Mucosa of descending colon (tissue), 3 donors: Measurements from ENCODE around the gene ST8SIA4. TPM values are rescaled to one million over a fixed set of nuclear protein-coding genes. Genes with fewer than 3 reads are reported as not detected.

Experiments
- ATAC-seq: fragments of 200-7000 bp; cut with Tn5 transposase; one replicate; pipeline ENCODE4 v1.9.1; 2020; ENCODE audit warnings: mild to moderate bottlenecking, moderate library complexity
- DNase-seq, 3 donors: peaks; one replicate each; pipeline ENCODE4 v3.0.0-alpha.2; 2020
- H3K36me3 ChIP-seq: fragments of 200-600 bp; one replicate; pipeline ENCODE4 v1.8.0; 2021; ENCODE audit warnings: low read depth, mild to moderate bottlenecking
- H3K4me1 ChIP-seq: fragments of 200-600 bp; one replicate; pipeline ENCODE4 v1.8.0; 2021; ENCODE audit warnings: low read depth, mild to moderate bottlenecking
- H3K4me3 ChIP-seq: fragments of 200-600 bp; one replicate; pipeline ENCODE4 v1.8.0; 2021; ENCODE audit warnings: mild to moderate bottlenecking
- H3K9me3 ChIP-seq: fragments of 200-600 bp; one replicate; pipeline ENCODE4 v1.8.0; 2021; ENCODE audit warnings: mild to moderate bottlenecking
- intact Hi-C, 2 donors: fragments of 100-400 bp; cut with DNase I in 1 of 2; cut with micrococcal nuclease in 1 of 2; formaldehyde crosslinking; loops; one replicate each; pipeline versions ENCODE4 v1.11.0 to v1.11.1; 2022; cut with DNase I, micrococcal nuclease
- total RNA-seq, 3 donors: library from RNA; stranded (reverse); fragmentation: NEBNext Ultra II Directional in 2 of 3; extraction: Animal tissue kit (Norgen Biotek cat#: 25700) in 2 of 3; gene quantifications; one replicate each; pipeline versions ENCODE4 v1.2.1 to v1.2.4, GENCODE V29; 2021 to 2023
- TF ChIP-seq, protein P1 (sequence below): fragments of 200-600 bp; IDR thresholded peaks from one replicate; pipeline ENCODE4 v1.8.0; 2022; ENCODE audit warnings: antibody characterized with exemption, mild to moderate bottlenecking
- donor health status: DM: no; HTN: no; CAD: no; lungs with moderate emphysema.
- donor health status: DM: no; HTN: no; CAD: no.
- donor health status: DM: no; HTN: yes; CAD: no.

ST8SIA4 gene
- total RNA-seq, 3 donors from 2014 or later: 4.7 to 9.6 (median 5.7) TPM

DNA sequence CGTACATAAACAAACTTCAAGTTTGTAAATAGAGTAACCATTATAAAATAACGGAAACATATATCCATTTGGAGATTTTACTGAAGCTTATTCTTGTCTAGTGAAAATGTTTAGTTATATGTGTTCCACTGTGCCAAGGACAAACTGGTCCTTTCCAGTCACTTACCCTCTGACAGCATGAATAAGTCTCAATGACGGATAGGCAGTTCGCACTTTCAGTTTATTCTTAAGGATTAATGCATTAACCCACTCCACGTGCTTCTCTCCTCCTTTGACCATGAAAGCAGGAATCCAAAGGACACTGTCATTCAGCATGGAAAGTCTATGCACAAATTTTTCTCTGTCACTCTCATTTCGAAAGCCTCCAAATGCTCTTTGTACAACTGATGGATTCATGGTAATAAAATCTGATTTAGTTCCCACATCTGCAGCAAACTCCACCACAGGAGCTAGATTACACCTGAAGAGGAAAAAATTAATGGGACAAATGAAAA, 47.1 kb downstream of the ST8SIA4 start:
- TF ChIP-seq, protein P1, sequence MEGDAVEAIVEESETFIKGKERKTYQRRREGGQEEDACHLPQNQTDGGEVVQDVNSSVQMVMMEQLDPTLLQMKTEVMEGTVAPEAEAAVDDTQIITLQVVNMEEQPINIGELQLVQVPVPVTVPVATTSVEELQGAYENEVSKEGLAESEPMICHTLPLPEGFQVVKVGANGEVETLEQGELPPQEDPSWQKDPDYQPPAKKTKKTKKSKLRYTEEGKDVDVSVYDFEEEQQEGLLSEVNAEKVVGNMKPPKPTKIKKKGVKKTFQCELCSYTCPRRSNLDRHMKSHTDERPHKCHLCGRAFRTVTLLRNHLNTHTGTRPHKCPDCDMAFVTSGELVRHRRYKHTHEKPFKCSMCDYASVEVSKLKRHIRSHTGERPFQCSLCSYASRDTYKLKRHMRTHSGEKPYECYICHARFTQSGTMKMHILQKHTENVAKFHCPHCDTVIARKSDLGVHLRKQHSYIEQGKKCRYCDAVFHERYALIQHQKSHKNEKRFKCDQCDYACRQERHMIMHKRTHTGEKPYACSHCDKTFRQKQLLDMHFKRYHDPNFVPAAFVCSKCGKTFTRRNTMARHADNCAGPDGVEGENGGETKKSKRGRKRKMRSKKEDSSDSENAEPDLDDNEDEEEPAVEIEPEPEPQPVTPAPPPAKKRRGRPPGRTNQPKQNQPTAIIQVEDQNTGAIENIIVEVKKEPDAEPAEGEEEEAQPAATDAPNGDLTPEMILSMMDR: no peak
- ATAC-seq: no peak
- no peak for DNase-seq
- Histone ChIP-seq H3K9me3 (no peaks in the 10 kb centered on the region), H3K4me1 (no peaks in the 10 kb centered on the region), H3K4me3 (no peak overlapping the region), H3K36me3 (no peaks in the 10 kb centered on the region)
- intact Hi-C loops: no loop called here

DNA sequence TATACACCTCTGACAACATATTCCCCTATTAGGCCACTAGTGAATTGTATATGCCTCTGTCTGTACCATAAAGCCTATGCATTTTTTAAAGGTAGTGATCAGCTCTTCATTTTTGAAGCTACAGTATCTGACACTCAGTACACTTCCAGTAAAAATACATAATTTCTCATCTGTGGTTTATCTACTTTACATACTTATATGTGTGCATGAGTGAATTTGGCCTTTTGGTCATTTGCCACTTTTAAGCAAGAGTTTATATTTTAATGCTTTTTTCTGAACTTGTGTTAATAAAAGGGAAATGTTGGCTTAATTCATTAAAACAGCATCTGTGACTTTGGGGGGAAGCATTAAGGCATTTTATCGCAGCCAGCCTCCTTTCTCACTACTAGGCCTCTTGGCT, 47.8 kb downstream of the ST8SIA4 start:
- TF ChIP-seq, protein P1: no peak
- Histone ChIP-seq H3K4me3 (no peak overlapping the region), H3K36me3 (no peaks in the 10 kb centered on the region), H3K4me1 (no peaks in the 10 kb centered on the region), H3K9me3 (no peaks in the 10 kb centered on the region)
- DNase-seq (no peak), ATAC-seq (no peak)
- intact Hi-C loops: no loop called here

DNA sequence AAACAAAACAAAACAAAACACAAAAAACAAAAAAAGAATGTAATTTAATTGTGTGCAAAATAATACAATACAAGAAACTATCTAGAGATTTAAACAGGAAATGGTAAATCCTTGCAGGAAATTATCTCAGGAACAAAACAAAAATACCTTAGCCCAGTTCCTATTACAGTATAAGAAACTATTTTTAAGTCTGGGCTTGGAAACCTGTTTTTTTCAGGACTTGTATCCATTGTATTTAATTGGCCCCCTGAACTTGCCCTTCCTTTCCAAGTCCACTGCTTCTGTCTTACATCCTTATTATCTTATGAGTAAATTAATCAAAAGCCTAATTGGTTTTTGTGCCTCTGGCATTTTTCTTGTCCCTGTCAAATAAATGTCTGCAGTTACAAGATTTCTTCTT, 48.5 kb downstream of the ST8SIA4 start:
- intact Hi-C loops: no loop called here
- H3K9me3 ChIP-seq: no peaks in the 10 kb centered on the region
- no peaks in the 10 kb centered on the region for H3K36me3 ChIP-seq
- no peaks in the 10 kb centered on the region for H3K4me1 ChIP-seq
- no peak overlapping the region for H3K4me3 ChIP-seq
- TF ChIP-seq, protein P1: no peak
- no peak for ATAC-seq
- DNase-seq: no peak

DNA sequence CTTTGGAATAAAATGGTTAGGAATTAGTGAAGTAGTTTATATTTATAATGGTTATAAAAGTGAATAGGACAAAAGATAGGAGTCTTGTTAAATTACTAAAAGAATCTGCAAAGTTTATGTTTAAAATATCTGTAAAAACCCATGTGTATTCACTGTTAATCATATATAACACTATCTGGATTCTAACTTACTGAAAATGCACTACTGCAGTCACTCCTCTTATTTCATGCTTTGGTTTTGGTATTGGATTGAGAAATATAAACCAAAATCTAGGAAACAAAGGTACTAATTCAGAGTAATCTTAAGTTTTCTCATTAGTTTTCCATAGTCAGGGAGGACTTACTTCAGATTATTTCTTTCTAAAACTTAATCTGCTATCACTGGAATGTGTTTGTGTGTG, 49.5 kb downstream of the ST8SIA4 start:
- DNase-seq: no peak
- TF ChIP-seq, protein P1: no peak
- no peak for ATAC-seq
- no peak overlapping the region for H3K4me3 ChIP-seq
- no peaks in the 10 kb centered on the region for H3K4me1 ChIP-seq
- intact Hi-C loops: no loop called here
- no peaks in the 10 kb centered on the region for H3K36me3 ChIP-seq
- no peaks in the 10 kb centered on the region for H3K9me3 ChIP-seq

DNA sequence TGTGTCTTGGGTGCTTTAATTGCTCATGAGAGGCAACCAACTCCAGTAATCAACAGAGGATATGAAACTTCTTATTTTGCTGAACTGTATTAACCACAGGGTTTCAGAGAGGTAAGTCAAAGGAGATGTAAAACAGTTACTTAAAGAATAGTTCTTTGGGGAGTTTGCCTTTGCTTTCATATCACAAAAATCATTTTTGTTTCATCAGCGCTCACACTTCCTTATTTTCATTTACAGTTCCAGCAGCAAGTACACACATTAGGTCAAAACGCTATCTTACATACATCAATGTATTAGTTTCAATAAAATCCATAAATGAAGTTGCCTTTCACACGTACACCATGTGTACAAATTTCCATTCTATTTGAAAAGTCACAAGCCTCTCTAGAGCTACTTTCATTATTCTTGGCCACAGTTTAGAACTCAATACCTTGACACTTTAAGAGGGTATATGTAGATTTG, 50.1 kb downstream of the ST8SIA4 start:
- intact Hi-C loops: no loop called here
- H3K9me3 ChIP-seq: no peaks in the 10 kb centered on the region
- DNase-seq (no peak), ATAC-seq (peak; percentile 69)
- no peaks in the 10 kb centered on the region for H3K4me1 ChIP-seq
- no peak overlapping the region for H3K4me3 ChIP-seq
- TF ChIP-seq, protein P1: no peak
- no peaks in the 10 kb centered on the region for H3K36me3 ChIP-seq

DNA sequence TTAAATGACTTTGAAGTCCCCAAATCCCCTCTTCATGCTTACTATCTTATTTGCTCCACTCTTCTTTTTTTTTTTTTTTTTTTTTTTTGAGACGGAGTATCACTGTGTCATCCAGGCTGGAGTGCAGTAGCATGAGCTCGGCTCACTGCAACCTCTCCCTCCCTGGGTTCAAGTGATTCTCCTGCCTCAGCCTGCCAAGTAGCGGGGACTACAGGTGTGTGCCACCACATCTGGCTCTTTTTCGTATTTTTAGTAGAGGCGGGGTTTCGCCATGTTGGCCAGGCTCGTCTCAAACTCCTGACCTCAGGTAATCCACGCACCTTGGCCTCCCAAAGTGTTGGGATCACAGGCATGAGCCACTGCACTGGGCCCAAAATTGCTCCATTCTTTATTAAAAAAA, 51.0 kb downstream of the ST8SIA4 start:
- no peak for ATAC-seq
- Histone ChIP-seq H3K4me3 (no peak overlapping the region), H3K9me3 (no peaks in the 10 kb centered on the region), H3K36me3 (no peaks in the 10 kb centered on the region), H3K4me1 (no peaks in the 10 kb centered on the region)
- intact Hi-C loops: no loop called here
- DNase-seq: peak in 1 of 3 donors; percentile 4
- TF ChIP-seq, protein P1: no peak
